Ectodermal cell (in vitro differentiated cells): ENCODE results near the gene CILP2.

Experiments
- H3K27ac ChIP-seq: 2 replicates; pipeline ENCODE4 v1.7.0; 2013; ENCODE audit warnings: mild to moderate bottlenecking, low read depth, low read length; ENCODE audit not compliant: insufficient read depth, poor library complexity, severe bottlenecking
- H3K27me3 ChIP-seq: 2 replicates; pipeline ENCODE4 v1.7.0; 2013; ENCODE audit warnings: mild to moderate bottlenecking, low read length; ENCODE audit not compliant: insufficient read depth, control insufficient read depth, poor library complexity, severe bottlenecking
- H3K36me3 ChIP-seq: one replicate; pipeline ENCODE4 v1.7.0; 2013; ENCODE audit warnings: low read length; ENCODE audit not compliant: control insufficient read depth, insufficient read depth
- H3K4me1 ChIP-seq: one replicate; pipeline ENCODE4 v1.7.0; 2013; ENCODE audit warnings: low read length; ENCODE audit not compliant: control insufficient read depth, insufficient read depth
- H3K4me3 ChIP-seq: 2 replicates; pipeline ENCODE4 v1.7.0; 2013; ENCODE audit warnings: low read depth, low read length, control low read depth; ENCODE audit not compliant: insufficient read depth
- H3K9me3 ChIP-seq: 2 replicates; pipeline ENCODE4 v1.7.0; 2013; ENCODE audit warnings: mild to moderate bottlenecking, low read length, moderate library complexity; ENCODE audit not compliant: control insufficient read depth
- WGBS, 2 experiments: methylation state at CpG; one replicate each; pipeline ENCODE4 v1.1.7; 2013; ENCODE audit warnings: missing lambda C conversion rate in 2 of 2; 5-methylcytosine and 5-hydroxymethylcytosine counted together

CILP2 gene

DNA sequence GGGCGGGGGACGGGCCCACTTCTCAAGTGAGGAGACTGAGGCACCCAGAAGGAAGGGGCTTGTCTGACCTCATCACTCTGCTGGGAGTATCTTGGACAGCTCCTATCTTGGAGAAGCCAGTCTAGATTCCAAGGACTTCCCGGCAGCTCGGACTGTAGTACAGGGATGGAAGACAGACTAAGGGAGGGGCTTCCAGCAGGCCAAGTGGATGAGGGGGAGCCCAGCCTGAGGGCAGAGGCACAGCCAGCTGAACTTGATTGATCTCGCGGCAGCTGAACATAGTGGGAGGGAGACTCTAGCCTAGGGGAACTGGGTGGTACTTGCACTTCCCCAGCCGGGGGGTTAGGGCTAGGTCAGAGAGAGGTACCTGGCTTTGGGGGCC, 711 bp downstream of the CILP2 start:
- WGBS, 2 experiments = 61 to 63% methylated on average over 7 of the region's 7 CpGs
- Histone ChIP-seq H3K27ac (no peak overlapping the region), H3K4me1 (peaks cover 11% of the 10 kb centered on the region), H3K9me3 (no peaks in the 10 kb centered on the region), H3K36me3 (no peaks in the 10 kb centered on the region), H3K4me3 (peak overlapping the region; percentile 40), H3K27me3 (peaks cover 46% of the 10 kb centered on the region)

- Histone ChIP-seq H3K27ac (no peak overlapping the region), H3K27me3 (peaks cover 46% of the 10 kb centered on the region), H3K4me3 (no peak overlapping the region), H3K36me3 (no peaks in the 10 kb centered on the region), H3K4me1 (peaks cover 8% of the 10 kb centered on the region), H3K9me3 (no peaks in the 10 kb centered on the region)
- 78 to 83% methylated on average over 19 of the region's 19 CpGs for WGBS, 2 experiments
Observed at GRCh38 chr19:19539698-19540063, 1.6 kb downstream of the CILP2 start.

GRCh38 chr19:19540064-19540714, 2.1 kb downstream of the CILP2 start:
- Histone ChIP-seq H3K4me1 (peaks cover 8% of the 10 kb centered on the region), H3K9me3 (no peaks in the 10 kb centered on the region), H3K27ac (no peak overlapping the region), H3K36me3 (no peaks in the 10 kb centered on the region), H3K4me3 (no peak overlapping the region), H3K27me3 (peaks cover 46% of the 10 kb centered on the region)
- WGBS, 2 experiments = 73 to 75% methylated on average over 74 of the region's 74 CpGs

GRCh38 chr19:19540715-19541515, 2.9 kb downstream of the CILP2 start:
- no peak overlapping the region for H3K4me3 ChIP-seq
- H3K9me3 ChIP-seq = no peaks in the 10 kb centered on the region
- H3K4me1 ChIP-seq = peaks cover 8% of the 10 kb centered on the region
- WGBS, 2 experiments = 68 to 74% methylated on average over 45 of the region's 45 CpGs
- no peaks in the 10 kb centered on the region for H3K36me3 ChIP-seq
- H3K27ac ChIP-seq = no peak overlapping the region
- peaks cover 46% of the 10 kb centered on the region for H3K27me3 ChIP-seq

DNA sequence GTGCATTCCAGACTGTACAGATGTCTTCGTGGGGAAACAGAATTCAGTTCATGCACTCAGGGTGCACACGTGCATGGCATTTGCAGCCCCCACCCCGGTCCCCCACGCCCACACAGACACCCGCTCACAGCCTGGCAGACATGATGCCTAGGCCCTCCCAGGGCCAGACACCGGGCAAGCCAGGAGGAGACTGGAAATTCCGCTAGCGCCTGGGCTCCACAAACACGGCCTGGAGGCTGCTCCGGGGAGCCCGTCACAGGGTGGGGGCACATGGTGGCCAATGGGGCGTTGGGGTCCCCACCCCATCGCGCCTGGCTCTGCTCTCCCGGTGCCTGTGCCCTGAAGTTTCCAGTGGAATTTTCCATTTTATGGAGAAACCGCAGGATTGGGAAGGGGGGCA, 3.6 kb downstream of the CILP2 start:
- peaks cover 46% of the 10 kb centered on the region for H3K27me3 ChIP-seq
- H3K4me1 ChIP-seq = peaks cover 8% of the 10 kb centered on the region
- H3K4me3 ChIP-seq = no peak overlapping the region
- no peak overlapping the region for H3K27ac ChIP-seq
- H3K9me3 ChIP-seq = no peaks in the 10 kb centered on the region
- no peaks in the 10 kb centered on the region for H3K36me3 ChIP-seq
- 93 to 95% methylated on average over 16 of the region's 16 CpGs for WGBS, 2 experiments

DNA sequence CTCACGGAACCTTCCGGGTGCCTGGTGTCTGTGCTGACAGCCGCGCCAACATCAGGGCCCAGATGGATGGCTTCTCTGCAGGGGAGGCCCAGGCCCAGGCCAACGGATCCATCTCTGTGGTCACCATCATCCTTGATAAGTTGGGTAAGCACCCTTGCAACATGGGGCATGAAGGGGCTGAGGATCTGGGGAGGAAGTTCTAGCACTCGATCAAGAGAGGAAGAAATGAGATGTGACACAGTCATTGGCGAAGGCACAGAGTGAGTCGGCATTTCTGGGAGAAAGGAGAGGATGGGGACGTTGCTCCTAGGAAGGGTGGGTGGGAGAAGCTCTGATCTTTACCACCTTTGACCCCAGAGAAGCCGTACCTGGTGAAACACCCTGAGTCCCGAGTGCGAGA, 4.4 kb downstream of the CILP2 start:
- Histone ChIP-seq H3K4me1 (peaks cover 8% of the 10 kb centered on the region), H3K27ac (no peak overlapping the region), H3K36me3 (no peaks in the 10 kb centered on the region), H3K27me3 (peaks cover 41% of the 10 kb centered on the region), H3K9me3 (no peaks in the 10 kb centered on the region), H3K4me3 (no peak overlapping the region)
- WGBS, 2 experiments = 94 to 95% methylated on average over 12 of the region's 12 CpGs

DNA sequence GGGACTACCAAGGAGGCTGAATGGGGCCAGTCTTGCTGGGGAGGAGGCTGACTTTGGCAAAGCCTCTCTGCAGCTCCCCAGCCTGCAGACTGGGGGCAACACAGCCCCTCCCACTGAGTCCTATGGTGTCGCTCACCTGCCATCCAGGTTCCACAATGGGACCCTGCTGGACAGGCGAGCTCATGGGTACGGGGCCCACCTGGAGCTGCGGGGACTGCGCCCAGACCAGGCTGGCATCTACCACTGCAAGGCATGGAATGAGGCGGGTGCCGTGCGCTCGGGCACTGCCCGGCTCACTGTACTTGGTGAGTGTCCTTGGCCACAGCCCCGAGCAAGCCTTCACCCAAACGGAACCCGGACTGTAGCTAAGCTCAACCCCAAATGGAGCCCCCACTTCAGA, 5.0 kb downstream of the CILP2 start:
- no peak overlapping the region for H3K27ac ChIP-seq
- no peak overlapping the region for H3K4me3 ChIP-seq
- peaks cover 35% of the 10 kb centered on the region for H3K27me3 ChIP-seq
- 94 to 96% methylated on average over 13 of the region's 13 CpGs for WGBS, 2 experiments
- H3K36me3 ChIP-seq = no peaks in the 10 kb centered on the region
- no peaks in the 10 kb centered on the region for H3K9me3 ChIP-seq
- H3K4me1 ChIP-seq = peaks cover 8% of the 10 kb centered on the region

DNA sequence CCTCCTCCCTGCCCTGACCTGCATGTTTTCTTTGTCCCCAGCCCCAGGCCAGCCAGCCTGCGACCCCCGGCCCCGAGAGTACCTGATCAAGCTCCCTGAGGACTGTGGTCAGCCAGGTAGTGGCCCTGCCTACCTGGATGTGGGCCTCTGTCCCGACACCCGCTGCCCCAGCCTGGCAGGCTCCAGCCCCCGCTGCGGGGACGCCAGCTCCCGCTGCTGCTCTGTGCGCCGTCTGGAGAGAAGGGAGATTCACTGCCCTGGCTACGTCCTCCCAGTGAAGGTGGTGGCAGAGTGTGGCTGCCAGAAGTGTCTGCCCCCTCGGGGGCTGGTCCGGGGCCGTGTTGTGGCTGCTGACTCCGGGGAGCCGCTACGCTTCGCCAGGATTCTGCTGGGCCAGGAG, 5.6 kb downstream of the CILP2 start:
- Histone ChIP-seq H3K9me3 (no peaks in the 10 kb centered on the region), H3K4me3 (no peak overlapping the region), H3K36me3 (no peaks in the 10 kb centered on the region), H3K27ac (no peak overlapping the region), H3K4me1 (peaks cover 2% of the 10 kb centered on the region), H3K27me3 (peaks cover 30% of the 10 kb centered on the region)
- WGBS, 2 experiments = 94% methylated on average over 19 of the region's 19 CpGs

GRCh38 chr19:19544257-19544953, 6.3 kb downstream of the CILP2 start:
- 96% methylated on average over 75 of the region's 75 CpGs for WGBS, 2 experiments
- Histone ChIP-seq H3K36me3 (no peaks in the 10 kb centered on the region), H3K27ac (no peak overlapping the region), H3K27me3 (peaks cover 22% of the 10 kb centered on the region), H3K4me1 (no peaks in the 10 kb centered on the region), H3K4me3 (no peak overlapping the region), H3K9me3 (no peaks in the 10 kb centered on the region)

GRCh38 chr19:19544954-19545591, 7.0 kb downstream of the CILP2 start:
- peaks cover 16% of the 10 kb centered on the region for H3K27me3 ChIP-seq
- 95 to 96% methylated on average over 53 of the region's 53 CpGs for WGBS, 2 experiments

More at GRCh38 chr19:19544954-19545591, 7.0 kb downstream of the CILP2 start:
- no peak overlapping the region for H3K4me3 ChIP-seq
- H3K36me3 ChIP-seq = no peaks in the 10 kb centered on the region
- no peak overlapping the region for H3K27ac ChIP-seq
- H3K9me3 ChIP-seq = no peaks in the 10 kb centered on the region
- H3K4me1 ChIP-seq = peaks cover 2% of the 10 kb centered on the region
